H1 (cell line): Measurements from ENCODE around the gene NUCB1. TPM values are rescaled to one million over a fixed set of nuclear protein-coding genes. Genes with fewer than 3 reads are reported as not detected.
A peak's percentile ranks its signal among the peaks of the same experiment; 100 is the strongest.

Source experiments
- CHD2 ChIP-seq: IDR thresholded peaks from 2 replicates; pipeline ENCODE4 v1.6.1; 2012; ENCODE audit warnings: low read length, improper control_type of control experiment
- NANOG ChIP-seq: IDR thresholded peaks from 2 replicates; pipeline ENCODE4 v1.6.1; 2011; ENCODE audit warnings: low read length, low read depth, mild to moderate bottlenecking, inconsistent platforms; ENCODE audit not compliant: insufficient read depth, poor library complexity, severe bottlenecking
- NRF1 ChIP-seq: IDR thresholded peaks from 2 replicates; pipeline ENCODE4 v1.6.1; 2011; ENCODE audit warnings: mild to moderate bottlenecking, low read depth, low read length, improper control_type of control experiment
- POLR2AphosphoS5 ChIP-seq: IDR thresholded peaks from 2 replicates; pipeline ENCODE4 v1.6.1; 2011; ENCODE audit warnings: low read depth, low read length
- SIX5 ChIP-seq: IDR thresholded peaks from 2 replicates; pipeline ENCODE4 v1.6.1; 2011; ENCODE audit warnings: mild to moderate bottlenecking, low read depth, low read length
- polyA plus RNA-seq, 7 experiments: library from polyadenylated mRNA; depleted of rRNA in 3 of 7; stranded (reverse) in 5 of 7; unstranded in 2 of 7; fragments of >200 nt in 5 of 7; fragments of 200-250 nt in 2 of 7; gene quantifications; 1 replicate in 5 of 7; 2 replicates in 1 of 7; 4 replicates in 1 of 7; pipeline versions ENCODE4 v1.2.1 to v1.2.3, GENCODE V29; 2011 to 2013; ENCODE audit warnings: missing spikeins in 2 of 7, mixed read lengths in 2 of 7
- total RNA-seq: library from RNA; stranded (reverse); fragmentation: NEBNext Ultra II Directional; extraction: Animal tissue kit (Norgen Biotek cat#: 25700); gene quantifications from 2 replicates; pipeline ENCODE4 v1.2.1, GENCODE V29; 2021

Gene NUCB1
- total and polyA plus RNA-seq, 2 of the 8 experiments (the other 6 are each of a cell fraction or from before 2014, with no cell fraction given): 111 to 121 TPM

DNA sequence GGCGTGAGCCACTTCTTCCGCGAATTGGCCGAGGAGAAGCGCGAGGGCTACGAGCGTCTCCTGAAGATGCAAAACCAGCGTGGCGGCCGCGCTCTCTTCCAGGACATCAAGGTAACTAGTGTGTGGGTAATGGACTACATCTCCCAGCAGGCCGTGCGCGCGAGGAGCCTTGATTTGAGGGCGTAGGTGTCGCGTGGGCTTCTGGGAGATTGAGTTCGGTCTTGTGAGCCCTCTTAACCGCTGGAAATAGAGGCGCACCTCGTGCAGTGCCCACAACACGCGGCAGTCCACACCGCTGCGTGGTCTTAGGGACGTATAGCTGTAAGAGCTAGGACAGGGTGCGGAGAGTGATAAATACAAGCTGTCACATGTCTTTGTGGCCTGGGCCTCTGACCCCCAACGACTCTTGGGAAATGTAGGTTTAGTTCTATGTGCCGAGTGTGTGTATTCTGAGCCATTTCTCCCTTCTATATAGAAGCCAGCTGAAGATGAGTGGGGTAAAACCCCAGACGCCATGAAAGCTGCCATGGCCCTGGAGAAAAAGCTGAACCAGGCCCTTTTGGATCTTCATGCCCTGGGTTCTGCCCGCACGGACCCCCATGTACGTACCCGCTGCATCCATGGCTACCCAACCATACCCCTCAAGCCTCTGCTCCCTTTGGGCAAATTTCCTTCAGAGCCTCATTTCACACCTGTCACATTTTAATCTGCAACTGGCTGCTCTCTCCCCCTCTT is 65.9 kb downstream of the NUCB1 start (continued):
- TF ChIP-seq SIX5 (peak; percentile 93), NANOG (no peak), POLR2AphosphoS5 (peak; percentile 81), CHD2 (peak; percentile 53), NRF1 (no peak)
